IPS-18a (cell line): ENCODE measurements around the gene TRAK1.

Experiments used
- H3K27ac ChIP-seq: one replicate; pipeline ENCODE4 v1.5.1; 2013; ENCODE audit warnings: low read length
- H3K27me3 ChIP-seq: one replicate; pipeline ENCODE4 v1.6.1; 2013; ENCODE audit warnings: mild to moderate bottlenecking, low read length; ENCODE audit not compliant: control insufficient read depth, insufficient read depth
- H3K36me3 ChIP-seq: one replicate; pipeline ENCODE4 v1.6.1; 2013; ENCODE audit warnings: low read depth, low read length; ENCODE audit not compliant: control insufficient read depth
- H3K4me1 ChIP-seq: one replicate; pipeline ENCODE4 v1.6.1; 2013; ENCODE audit warnings: low read depth, low read length; ENCODE audit not compliant: control insufficient read depth
- H3K4me3 ChIP-seq: one replicate; pipeline ENCODE4 v1.5.1; 2013; ENCODE audit warnings: low read length
- H3K9ac ChIP-seq: one replicate; pipeline ENCODE4 v1.6.1; 2013; ENCODE audit warnings: mild to moderate bottlenecking, low read length, moderate library complexity
- H3K9me3 ChIP-seq: one replicate; pipeline ENCODE4 v1.6.1; 2013; ENCODE audit warnings: low read depth, low read length; ENCODE audit not compliant: control insufficient read depth

The TRAK1 gene

GRCh38 chr3:42228796-42229195 is 137.6 kb downstream of the TRAK1 start:
- Histone ChIP-seq H3K36me3 (peaks cover 3% of the 10 kb centered on the region), H3K4me3 (no peak overlapping the region), H3K9ac (no peak overlapping the region), H3K27me3 (no peaks in the 10 kb centered on the region), H3K4me1 (no peaks in the 10 kb centered on the region), H3K9me3 (no peaks in the 10 kb centered on the region), H3K27ac (no peak overlapping the region)

- H3K27ac ChIP-seq = no peak overlapping the region
Observed at GRCh38 chr3:42229266-42229941, 138.2 kb downstream of the TRAK1 start.

DNA sequence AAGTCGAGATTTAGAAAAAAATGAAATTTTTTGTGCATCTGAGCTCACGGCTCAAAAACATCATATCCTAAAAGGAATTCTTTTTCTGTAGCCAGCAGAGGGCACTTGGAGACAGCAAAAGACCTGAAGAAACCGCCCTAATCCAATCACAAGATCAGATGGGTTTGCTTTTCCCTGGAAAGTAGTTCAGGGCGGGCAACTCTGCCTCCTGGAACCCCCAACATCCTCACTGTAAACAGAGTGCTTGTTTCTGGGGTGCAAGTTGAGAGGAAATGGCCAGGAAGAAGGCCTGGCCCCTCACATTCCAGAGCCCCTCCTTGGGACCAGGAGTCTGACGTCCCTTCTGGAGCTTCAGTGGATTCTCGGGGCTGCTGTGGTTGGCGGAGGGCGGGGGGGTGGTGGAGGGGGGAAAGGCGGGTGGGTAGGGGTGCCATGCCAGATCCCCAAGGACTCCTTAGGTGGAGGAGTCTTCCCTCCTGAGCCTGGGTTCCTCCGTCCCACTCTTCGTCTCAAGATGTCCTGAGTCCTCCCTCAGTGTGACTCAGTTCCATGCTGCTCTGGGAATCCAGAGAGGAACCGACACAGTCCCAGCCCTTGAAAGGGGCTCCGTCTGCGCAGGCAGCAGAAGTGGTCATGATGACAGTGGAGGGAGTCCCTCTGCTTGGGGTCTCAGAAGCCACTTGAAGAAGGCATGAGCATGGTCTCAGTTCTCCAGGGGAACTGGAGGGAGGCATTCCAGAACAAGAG is 139.0 kb downstream of the TRAK1 start:
- no peaks in the 10 kb centered on the region for H3K36me3 ChIP-seq
- no peak overlapping the region for H3K4me3 ChIP-seq
- no peak overlapping the region for H3K27ac ChIP-seq
- no peaks in the 10 kb centered on the region for H3K4me1 ChIP-seq
- no peaks in the 10 kb centered on the region for H3K27me3 ChIP-seq
- no peak overlapping the region for H3K9ac ChIP-seq
- H3K9me3 ChIP-seq = no peaks in the 10 kb centered on the region

More at GRCh38 chr3:42229266-42229941, 138.2 kb downstream of the TRAK1 start:
- Histone ChIP-seq H3K27me3 (no peaks in the 10 kb centered on the region), H3K9ac (no peak overlapping the region), H3K4me1 (no peaks in the 10 kb centered on the region), H3K4me3 (no peak overlapping the region), H3K36me3 (no peaks in the 10 kb centered on the region), H3K9me3 (no peaks in the 10 kb centered on the region)

- H3K9me3 ChIP-seq = no peaks in the 10 kb centered on the region
- no peak overlapping the region for H3K9ac ChIP-seq
- no peak overlapping the region for H3K27ac ChIP-seq
- H3K4me1 ChIP-seq = no peaks in the 10 kb centered on the region
- H3K4me3 ChIP-seq = no peak overlapping the region
- no peaks in the 10 kb centered on the region for H3K27me3 ChIP-seq
- no peaks in the 10 kb centered on the region for H3K36me3 ChIP-seq
Observed at GRCh38 chr3:42230860-42231259, 139.7 kb downstream of the TRAK1 start.

DNA sequence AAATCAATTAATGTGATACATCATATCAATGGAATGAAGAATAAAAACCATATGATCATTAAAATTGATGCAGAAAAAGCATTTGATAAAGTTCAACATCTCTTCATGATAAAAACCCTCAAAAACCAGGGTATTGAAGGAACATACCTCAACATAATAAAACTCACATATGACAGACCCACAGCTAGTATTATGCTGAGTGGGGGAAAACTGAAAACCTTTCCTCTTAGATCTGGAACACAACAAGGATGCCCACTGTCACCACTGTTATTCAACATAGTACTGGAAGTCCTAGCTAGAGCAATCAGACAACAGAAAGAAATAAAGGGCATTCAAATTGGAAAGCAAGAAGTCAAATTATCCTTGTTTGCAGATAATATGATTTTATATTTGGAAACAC is 144.4 kb downstream of the TRAK1 start:
- no peaks in the 10 kb centered on the region for H3K27me3 ChIP-seq
- H3K9me3 ChIP-seq = peaks cover 7% of the 10 kb centered on the region
- no peaks in the 10 kb centered on the region for H3K36me3 ChIP-seq
- H3K27ac ChIP-seq = no peak overlapping the region
- no peaks in the 10 kb centered on the region for H3K4me1 ChIP-seq
- H3K9ac ChIP-seq = no peak overlapping the region
- no peak overlapping the region for H3K4me3 ChIP-seq

DNA sequence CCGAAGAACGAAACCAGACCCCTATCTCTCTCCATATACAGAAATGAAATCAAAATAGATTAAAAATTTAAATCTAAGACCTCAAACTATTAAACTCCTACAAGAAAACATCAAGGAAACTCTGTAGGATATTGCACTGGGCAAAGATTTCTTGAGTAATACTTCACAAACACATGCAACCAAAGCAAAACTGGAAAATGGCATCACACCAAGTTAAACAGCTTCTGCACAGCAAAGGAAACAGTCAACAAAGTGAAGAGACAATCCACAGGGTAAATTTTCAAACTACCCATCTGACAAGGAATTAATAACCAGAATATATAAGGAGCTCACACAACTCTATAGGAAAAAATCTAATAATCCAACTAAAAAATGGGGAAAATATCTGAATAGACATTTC is 145.5 kb downstream of the TRAK1 start:
- H3K36me3 ChIP-seq = no peaks in the 10 kb centered on the region
- no peaks in the 10 kb centered on the region for H3K4me1 ChIP-seq
- no peaks in the 10 kb centered on the region for H3K27me3 ChIP-seq
- H3K9ac ChIP-seq = no peak overlapping the region
- no peak overlapping the region for H3K4me3 ChIP-seq
- H3K9me3 ChIP-seq = peaks cover 7% of the 10 kb centered on the region
- H3K27ac ChIP-seq = no peak overlapping the region

DNA sequence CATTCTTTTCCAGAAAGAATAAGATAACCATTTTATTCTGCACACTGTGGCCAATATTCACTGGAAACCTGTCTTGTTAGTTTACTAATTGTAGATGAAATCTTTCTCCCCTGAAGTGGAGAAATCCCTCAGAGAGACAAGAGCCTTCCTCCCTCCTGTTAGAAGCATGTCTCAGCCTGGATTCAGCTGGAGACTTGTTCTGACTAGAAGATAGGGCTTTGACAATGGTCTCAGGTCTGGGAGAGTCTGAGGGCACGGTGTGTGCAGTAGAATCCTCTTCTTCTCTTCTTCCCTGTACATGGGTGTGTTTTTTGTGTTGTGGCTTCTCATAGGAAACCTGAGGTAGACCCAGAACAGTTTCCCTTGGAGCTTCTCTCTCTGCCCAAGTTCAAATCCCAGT is 154.9 kb downstream of the TRAK1 start:
- Histone ChIP-seq H3K9ac (no peak overlapping the region), H3K4me1 (no peaks in the 10 kb centered on the region), H3K9me3 (no peaks in the 10 kb centered on the region), H3K27ac (no peak overlapping the region), H3K36me3 (no peaks in the 10 kb centered on the region), H3K4me3 (no peak overlapping the region), H3K27me3 (no peaks in the 10 kb centered on the region)

GRCh38 chr3:42247576-42248027 is 156.4 kb downstream of the TRAK1 start:
- H3K4me1 ChIP-seq = no peaks in the 10 kb centered on the region
- no peak overlapping the region for H3K9ac ChIP-seq
- no peaks in the 10 kb centered on the region for H3K9me3 ChIP-seq
- no peaks in the 10 kb centered on the region for H3K27me3 ChIP-seq
- H3K4me3 ChIP-seq = no peak overlapping the region
- H3K27ac ChIP-seq = no peak overlapping the region
- no peaks in the 10 kb centered on the region for H3K36me3 ChIP-seq

DNA sequence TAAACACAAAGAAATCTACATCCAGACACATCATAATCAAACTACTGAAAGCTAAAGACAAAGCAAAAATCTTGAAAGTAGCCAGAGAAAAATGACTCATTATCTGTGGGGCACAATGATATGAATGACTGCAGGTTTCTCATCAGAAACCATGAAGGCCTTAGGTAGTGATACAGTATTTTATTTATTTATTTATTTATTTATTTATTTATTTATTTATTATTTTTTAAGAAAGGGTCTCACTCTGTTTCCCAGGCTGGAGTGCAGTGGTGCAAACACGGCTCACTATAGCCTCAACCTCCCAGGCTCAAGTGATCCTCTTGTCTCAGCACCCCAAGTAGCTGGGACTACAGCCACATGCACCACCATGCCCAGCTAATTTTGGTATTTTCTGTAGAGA is 159.6 kb downstream of the TRAK1 start:
- H3K27me3 ChIP-seq = no peaks in the 10 kb centered on the region
- no peaks in the 10 kb centered on the region for H3K9me3 ChIP-seq
- no peak overlapping the region for H3K9ac ChIP-seq
- no peaks in the 10 kb centered on the region for H3K4me1 ChIP-seq
- H3K4me3 ChIP-seq = no peak overlapping the region
- H3K27ac ChIP-seq = no peak overlapping the region
- H3K36me3 ChIP-seq = no peaks in the 10 kb centered on the region

DNA sequence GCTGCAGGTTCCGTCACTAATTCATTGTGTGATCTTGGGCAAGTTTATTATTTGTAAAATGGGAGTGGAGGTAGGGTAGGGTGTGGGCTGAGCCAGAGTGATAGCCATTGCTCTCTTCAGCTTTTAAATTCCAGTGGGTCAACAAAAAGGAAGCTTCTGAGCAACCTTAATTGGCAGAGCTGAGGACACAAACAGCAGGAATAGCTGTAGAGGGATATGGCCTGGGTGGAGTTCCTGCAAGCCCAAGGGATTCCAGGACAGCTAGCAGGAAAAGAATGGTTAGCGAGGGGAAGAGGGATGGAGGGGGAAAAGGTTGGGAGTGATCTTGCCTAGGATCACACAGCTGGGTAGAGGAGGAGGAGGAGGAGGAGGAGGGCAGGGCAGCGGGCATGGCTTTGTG is 163.4 kb downstream of the TRAK1 start:
- H3K9me3 ChIP-seq = no peaks in the 10 kb centered on the region
- H3K4me3 ChIP-seq = no peak overlapping the region
- no peaks in the 10 kb centered on the region for H3K27me3 ChIP-seq
- H3K36me3 ChIP-seq = no peaks in the 10 kb centered on the region
- no peaks in the 10 kb centered on the region for H3K4me1 ChIP-seq
- no peak overlapping the region for H3K9ac ChIP-seq
- H3K27ac ChIP-seq = no peak overlapping the region

DNA sequence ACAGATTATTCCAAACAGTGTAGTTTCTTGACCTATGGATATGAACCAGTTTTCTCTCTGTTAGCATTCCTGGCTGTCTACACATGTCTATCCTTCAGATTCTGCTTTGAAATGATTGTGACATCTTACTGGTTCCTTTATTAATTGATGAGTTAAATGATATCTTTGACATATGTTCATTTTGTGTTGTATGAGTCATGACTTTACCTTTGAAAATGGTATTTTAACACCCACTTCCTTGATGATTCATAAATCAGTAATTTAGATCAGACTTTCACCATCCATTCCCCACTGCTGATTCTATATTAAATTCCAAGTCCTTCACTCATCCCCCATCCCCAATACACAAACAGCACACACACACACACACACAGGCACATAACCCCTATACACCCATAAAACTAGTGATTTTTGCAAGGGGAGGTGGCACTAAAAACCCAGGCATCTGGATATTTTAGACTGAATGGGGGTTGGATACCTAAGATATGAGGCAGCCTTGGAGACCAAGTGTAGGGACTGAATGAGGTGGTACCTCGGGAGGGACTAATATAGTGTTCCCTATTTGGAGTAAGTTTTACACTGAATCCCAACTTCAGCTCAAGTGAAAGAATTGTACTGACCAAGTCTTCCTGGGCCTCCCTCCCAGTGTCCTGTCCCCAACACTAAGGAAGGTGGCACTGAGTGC is 165.1 kb downstream of the TRAK1 start:
- no peak overlapping the region for H3K4me3 ChIP-seq
- H3K27me3 ChIP-seq = no peaks in the 10 kb centered on the region
- no peaks in the 10 kb centered on the region for H3K9me3 ChIP-seq
- no peaks in the 10 kb centered on the region for H3K4me1 ChIP-seq
- H3K36me3 ChIP-seq = no peaks in the 10 kb centered on the region
- no peak overlapping the region for H3K27ac ChIP-seq
- no peak overlapping the region for H3K9ac ChIP-seq
